Activated T-helper 2 cell treated with anti-CD3 and anti-CD28 coated beads, Interferon-gamma antibody, Interleukin-2, Interleukin-4, amounts not matched to agents 10 μg/mL and 5 μg/mL and 100 μg/mL, durations not matched to agents 14 hours and 24 hours and 36 hours (primary cell): Measurements from ENCODE around the gene TBX3. TPM values are rescaled to one million over a fixed set of nuclear protein-coding genes. Genes with fewer than 3 reads are reported as not detected.

Source experiments
- DNase-seq: peaks from one replicate; pipeline ENCODE4 v3.0.0; 2021; ENCODE audit warnings: low spot score
- H3K27ac Mint-ChIP-seq: one replicate; pipeline ENCODE4 v1.8.0; 2021; ENCODE audit warnings: mixed read lengths
- H3K27me3 Mint-ChIP-seq: one replicate; pipeline ENCODE4 v1.8.0; 2021; ENCODE audit warnings: low read depth, mixed read lengths
- H3K36me3 Mint-ChIP-seq: one replicate; pipeline ENCODE4 v1.8.0; 2021; ENCODE audit warnings: low read depth, mixed read lengths
- H3K4me1 Mint-ChIP-seq: one replicate; pipeline ENCODE4 v1.8.0; 2021; ENCODE audit warnings: low read depth, mixed read lengths
- H3K4me3 Mint-ChIP-seq: one replicate; pipeline ENCODE4 v1.8.0; 2021; ENCODE audit warnings: low read depth, mild to moderate bottlenecking, moderate library complexity, mixed read lengths
- H3K9me3 Mint-ChIP-seq: one replicate; pipeline ENCODE4 v1.8.0; 2021; ENCODE audit warnings: mixed read lengths
- intact Hi-C: fragments of 100-400 bp; cut with micrococcal nuclease; formaldehyde crosslinking; loops from one replicate; pipeline ENCODE4 v1.15.1; 2023
- total RNA-seq: library from RNA; stranded (reverse); gene quantifications from 2 replicates; pipeline ENCODE4 v1.2.3, GENCODE V29; 2022

Gene TBX3
- total RNA-seq, 1 donor from 2014 or later: not detected

DNA sequence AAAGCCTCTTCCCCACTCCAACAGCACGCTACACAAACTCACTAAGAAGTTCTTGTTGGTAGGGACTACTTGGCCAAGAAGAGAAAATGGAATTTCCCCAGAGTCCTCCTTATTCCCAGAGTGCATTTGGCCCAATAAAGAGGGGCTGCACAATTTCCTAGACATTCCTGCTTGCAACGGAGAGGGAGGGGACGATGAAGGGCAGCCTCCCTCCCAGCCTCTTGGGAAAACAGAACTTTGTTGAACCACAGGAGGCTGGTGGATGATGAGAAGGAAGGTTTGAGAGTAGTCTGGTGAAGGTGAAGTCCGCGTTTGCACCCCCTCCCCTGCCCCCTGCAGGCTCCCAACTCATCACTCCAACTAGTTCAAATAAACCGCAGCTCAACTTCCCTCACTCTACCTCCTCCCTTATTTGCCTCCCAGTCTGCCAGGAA is 19.1 kb upstream of the TBX3 start:
- Mint-ChIP-seq H3K4me1 (no peaks in the 10 kb centered on the region), H3K27me3 (peaks cover 46% of the 10 kb centered on the region), H3K9me3 (no peaks in the 10 kb centered on the region), H3K4me3 (no peak overlapping the region), H3K36me3 (no peaks in the 10 kb centered on the region), H3K27ac (no peak overlapping the region)
- no peak for DNase-seq
- intact Hi-C loops: no loop called here

- Mint-ChIP-seq H3K36me3 (no peaks in the 10 kb centered on the region), H3K9me3 (no peaks in the 10 kb centered on the region), H3K27me3 (peaks cover 51% of the 10 kb centered on the region), H3K4me3 (no peak overlapping the region), H3K4me1 (no peaks in the 10 kb centered on the region), H3K27ac (no peak overlapping the region)
- DNase-seq: no peak
- intact Hi-C loops: no loop called here
Measured at GRCh38 chr12:114702462-114702861, 18.5 kb upstream of the TBX3 start.

GRCh38 chr12:114701553-114701952 is 17.6 kb upstream of the TBX3 start:
- Mint-ChIP-seq H3K27me3 (peaks cover 60% of the 10 kb centered on the region), H3K4me1 (no peaks in the 10 kb centered on the region), H3K4me3 (no peak overlapping the region), H3K27ac (no peak overlapping the region), H3K36me3 (no peaks in the 10 kb centered on the region), H3K9me3 (no peaks in the 10 kb centered on the region)
- no peak for DNase-seq
- intact Hi-C loops: no loop called here

- intact Hi-C loops: no loop called here
- peaks cover 64% of the 10 kb centered on the region for H3K27me3 Mint-ChIP-seq
- H3K4me3 Mint-ChIP-seq: no peak overlapping the region
- no peaks in the 10 kb centered on the region for H3K4me1 Mint-ChIP-seq
- no peaks in the 10 kb centered on the region for H3K36me3 Mint-ChIP-seq
- H3K9me3 Mint-ChIP-seq: no peaks in the 10 kb centered on the region
- DNase-seq: no peak
- H3K27ac Mint-ChIP-seq: no peak overlapping the region
Measured at GRCh38 chr12:114701104-114701414, 17.1 kb upstream of the TBX3 start.

GRCh38 chr12:114700392-114701103 is 16.6 kb upstream of the TBX3 start:
- H3K4me1 Mint-ChIP-seq: no peaks in the 10 kb centered on the region
- no peak for DNase-seq
- peaks cover 69% of the 10 kb centered on the region for H3K27me3 Mint-ChIP-seq
- no peaks in the 10 kb centered on the region for H3K9me3 Mint-ChIP-seq
- intact Hi-C loops: no loop called here
- no peak overlapping the region for H3K27ac Mint-ChIP-seq
- no peaks in the 10 kb centered on the region for H3K36me3 Mint-ChIP-seq
- no peak overlapping the region for H3K4me3 Mint-ChIP-seq

GRCh38 chr12:114698566-114699163 is 14.7 kb upstream of the TBX3 start:
- Mint-ChIP-seq H3K27me3 (peaks cover 85% of the 10 kb centered on the region), H3K4me3 (no peak overlapping the region), H3K9me3 (no peaks in the 10 kb centered on the region), H3K4me1 (no peaks in the 10 kb centered on the region), H3K36me3 (no peaks in the 10 kb centered on the region), H3K27ac (no peak overlapping the region)
- DNase-seq: no peak
- intact Hi-C loops: loop anchor here (5.0 kb wide), 2 partner anchors 36 to 256 kb away; no protein-coding TSS in a partner anchor

- intact Hi-C loops: loop anchor here (5.0 kb wide), 2 partner anchors 36 to 256 kb away; no protein-coding TSS in a partner anchor
- no peaks in the 10 kb centered on the region for H3K4me1 Mint-ChIP-seq
Measured at GRCh38 chr12:114697741-114698565, 14.0 kb upstream of the TBX3 start.

GRCh38 chr12:114697243-114697716 is 13.3 kb upstream of the TBX3 start:
- no peak overlapping the region for H3K27ac Mint-ChIP-seq
- DNase-seq: no peak
- H3K27me3 Mint-ChIP-seq: peaks cover 88% of the 10 kb centered on the region
- intact Hi-C loops: loop anchor here (5.0 kb wide), 2 partner anchors 35 to 255 kb away; no protein-coding TSS in a partner anchor
- no peaks in the 10 kb centered on the region for H3K4me1 Mint-ChIP-seq
- H3K4me3 Mint-ChIP-seq: no peak overlapping the region
- no peaks in the 10 kb centered on the region for H3K36me3 Mint-ChIP-seq
- no peaks in the 10 kb centered on the region for H3K9me3 Mint-ChIP-seq

More at GRCh38 chr12:114697741-114698565, 14.0 kb upstream of the TBX3 start:
- no peaks in the 10 kb centered on the region for H3K9me3 Mint-ChIP-seq
- no peaks in the 10 kb centered on the region for H3K36me3 Mint-ChIP-seq
- peaks cover 88% of the 10 kb centered on the region for H3K27me3 Mint-ChIP-seq
- H3K27ac Mint-ChIP-seq: no peak overlapping the region
- no peak overlapping the region for H3K4me3 Mint-ChIP-seq
- DNase-seq: no peak

DNA sequence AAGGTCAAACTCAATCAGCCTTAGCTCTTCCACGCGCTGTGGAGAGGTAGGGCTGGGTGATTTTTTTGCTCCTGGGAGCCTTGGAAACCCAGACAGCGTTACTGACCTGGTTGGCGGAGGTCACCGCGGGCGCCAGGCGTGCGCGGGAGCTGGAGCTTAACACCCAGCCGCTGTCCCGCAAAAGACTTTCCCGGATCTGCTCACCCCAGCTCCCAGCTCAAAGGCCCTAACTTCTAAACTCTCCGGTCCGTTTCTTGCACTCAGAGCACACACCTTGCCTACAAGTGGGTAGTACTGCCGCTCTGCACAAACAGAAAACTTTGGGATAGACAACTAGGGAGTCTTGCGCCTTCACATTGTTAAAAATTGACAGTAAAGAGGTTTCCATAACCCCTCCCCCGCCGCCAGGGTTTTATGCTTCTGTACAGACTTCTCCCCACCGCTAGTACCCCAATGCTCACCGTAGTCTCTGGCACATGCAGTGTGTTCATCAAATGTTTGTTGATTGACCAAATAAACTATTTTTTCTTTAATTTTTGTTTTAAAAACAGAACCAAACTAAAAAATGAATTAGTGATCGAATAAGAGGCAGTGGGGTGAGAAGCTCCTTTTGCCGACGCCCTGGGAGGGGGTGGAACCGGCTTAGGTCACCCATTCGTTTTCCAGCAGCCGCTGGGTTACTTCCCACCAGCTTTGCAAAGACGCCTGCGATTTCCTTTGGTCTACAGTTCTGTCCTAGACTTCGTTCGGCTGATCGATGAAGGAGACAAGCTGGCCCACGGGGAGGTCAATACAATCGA is 12.7 kb upstream of the TBX3 start:
- Mint-ChIP-seq H3K4me1 (no peaks in the 10 kb centered on the region), H3K27ac (no peak overlapping the region), H3K9me3 (no peaks in the 10 kb centered on the region), H3K4me3 (no peak overlapping the region), H3K27me3 (peaks cover 86% of the 10 kb centered on the region), H3K36me3 (no peaks in the 10 kb centered on the region)
- DNase-seq: no peak
- intact Hi-C loops: loop anchor here (5.0 kb wide), 2 partner anchors 34 to 254 kb away; no protein-coding TSS in a partner anchor

GRCh38 chr12:114695305-114695592 is 11.3 kb upstream of the TBX3 start:
- no peak overlapping the region for H3K4me3 Mint-ChIP-seq
- H3K4me1 Mint-ChIP-seq: no peaks in the 10 kb centered on the region
- no peak for DNase-seq
- intact Hi-C loops: loop anchor here (2.0 to 5.0 kb wide), 3 partner anchors 33 to 1220 kb away; no protein-coding TSS in a partner anchor
- H3K9me3 Mint-ChIP-seq: no peaks in the 10 kb centered on the region
- H3K27me3 Mint-ChIP-seq: peaks cover 90% of the 10 kb centered on the region
- H3K36me3 Mint-ChIP-seq: no peaks in the 10 kb centered on the region
- no peak overlapping the region for H3K27ac Mint-ChIP-seq

GRCh38 chr12:114694436-114695304 is 10.7 kb upstream of the TBX3 start:
- Mint-ChIP-seq H3K27ac (no peak overlapping the region), H3K36me3 (no peaks in the 10 kb centered on the region), H3K27me3 (peaks cover 90% of the 10 kb centered on the region), H3K4me3 (no peak overlapping the region), H3K4me1 (no peaks in the 10 kb centered on the region), H3K9me3 (no peaks in the 10 kb centered on the region)
- intact Hi-C loops: loop anchor here (2.0 to 5.0 kb wide), 3 partner anchors 32 to 1220 kb away; no protein-coding TSS in a partner anchor
- no peak for DNase-seq
